ENCODE measurements around the gene SPINK8. TPM values are rescaled to one million over a fixed set of nuclear protein-coding genes. Genes with fewer than 3 reads are reported as not detected.

SPINK8 gene
- total RNA-seq, 4 donors from 2014 or later: not detected

- Histone ChIP-seq H3K4me3 (no peak overlapping the region), H3K27ac (no peak overlapping the region), H3K27me3 (no peaks in the 10 kb centered on the region), H3K36me3 (no peaks in the 10 kb centered on the region), H3K9me3 (no peaks in the 10 kb centered on the region), H3K4me1 (no peaks in the 10 kb centered on the region)
- DNase-seq: no peak
- TF ChIP-seq CTCF (IDR thresholded peaks at IDR 0.05): no peak
- no peak for TF ChIP-seq POLR2A (IDR thresholded peaks at IDR 0.05)
- intact Hi-C loops (cut with DNase I; ENCODE audit: low total_unique reads): no loop called here
These were observed 52.6 kb downstream of the SPINK8 start for GRCh38 chr3:48280881-48281280.

GRCh38 chr3:48278884-48279559 lies 54.4 kb downstream of the SPINK8 start:
- no peaks in the 10 kb centered on the region for H3K36me3 ChIP-seq
- H3K27ac ChIP-seq: no peak overlapping the region
- H3K9me3 ChIP-seq: no peaks in the 10 kb centered on the region
- H3K4me3 ChIP-seq: no peak overlapping the region
- intact Hi-C loops (cut with DNase I; ENCODE audit: low total_unique reads): no loop called here
- no peak for DNase-seq
- H3K27me3 ChIP-seq: no peaks in the 10 kb centered on the region
- no peaks in the 10 kb centered on the region for H3K4me1 ChIP-seq
- TF ChIP-seq POLR2A (IDR thresholded peaks at IDR 0.05) (no peak), CTCF (IDR thresholded peaks at IDR 0.05) (no peak)

- DNase-seq: no peak
- H3K27me3 ChIP-seq: no peaks in the 10 kb centered on the region
- H3K36me3 ChIP-seq: no peaks in the 10 kb centered on the region
- H3K9me3 ChIP-seq: no peaks in the 10 kb centered on the region
- no peak overlapping the region for H3K27ac ChIP-seq
- TF ChIP-seq CTCF (IDR thresholded peaks at IDR 0.05): no peak
- TF ChIP-seq POLR2A (IDR thresholded peaks at IDR 0.05): no peak
- H3K4me1 ChIP-seq: no peaks in the 10 kb centered on the region
- no peak overlapping the region for H3K4me3 ChIP-seq
- intact Hi-C loops (cut with DNase I; ENCODE audit: low total_unique reads): no loop called here
These were observed 56.4 kb downstream of the SPINK8 start for GRCh38 chr3:48276911-48277641.

GRCh38 chr3:48275287-48276027 lies 58.0 kb downstream of the SPINK8 start:
- Histone ChIP-seq H3K9me3 (no peaks in the 10 kb centered on the region), H3K27me3 (no peaks in the 10 kb centered on the region), H3K4me1 (no peaks in the 10 kb centered on the region), H3K36me3 (no peaks in the 10 kb centered on the region), H3K27ac (no peak overlapping the region), H3K4me3 (no peak overlapping the region)
- DNase-seq: no peak
- TF ChIP-seq POLR2A (IDR thresholded peaks at IDR 0.05) (no peak), CTCF (IDR thresholded peaks at IDR 0.05) (no peak)
- intact Hi-C loops (cut with DNase I; ENCODE audit: low total_unique reads): no loop called here

GRCh38 chr3:48274452-48274851 lies 59.0 kb downstream of the SPINK8 start:
- Histone ChIP-seq H3K36me3 (no peaks in the 10 kb centered on the region), H3K4me3 (no peak overlapping the region), H3K27ac (no peak overlapping the region), H3K4me1 (no peaks in the 10 kb centered on the region), H3K9me3 (no peaks in the 10 kb centered on the region), H3K27me3 (no peaks in the 10 kb centered on the region)
- intact Hi-C loops (cut with DNase I; ENCODE audit: low total_unique reads): no loop called here
- TF ChIP-seq CTCF (IDR thresholded peaks at IDR 0.05): no peak
- TF ChIP-seq POLR2A (IDR thresholded peaks at IDR 0.05): no peak
- no peak for DNase-seq
